IPS-18a (cell line): ENCODE data around the gene SH3PXD2A.
"Not testable (repeated sequence)": the region's sequence is repeated elsewhere in the genome, so short reads cannot be mapped to it uniquely, and the experiment has no call there.

Source experiments
- H3K27ac ChIP-seq: one replicate; pipeline ENCODE4 v1.5.1; 2013; ENCODE audit warnings: low read length
- H3K27me3 ChIP-seq: one replicate; pipeline ENCODE4 v1.6.1; 2013; ENCODE audit warnings: mild to moderate bottlenecking, low read length; ENCODE audit not compliant: control insufficient read depth, insufficient read depth
- H3K36me3 ChIP-seq: one replicate; pipeline ENCODE4 v1.6.1; 2013; ENCODE audit warnings: low read depth, low read length; ENCODE audit not compliant: control insufficient read depth
- H3K4me1 ChIP-seq: one replicate; pipeline ENCODE4 v1.6.1; 2013; ENCODE audit warnings: low read depth, low read length; ENCODE audit not compliant: control insufficient read depth
- H3K4me3 ChIP-seq: one replicate; pipeline ENCODE4 v1.5.1; 2013; ENCODE audit warnings: low read length
- H3K9ac ChIP-seq: one replicate; pipeline ENCODE4 v1.6.1; 2013; ENCODE audit warnings: mild to moderate bottlenecking, low read length, moderate library complexity
- H3K9me3 ChIP-seq: one replicate; pipeline ENCODE4 v1.6.1; 2013; ENCODE audit warnings: low read depth, low read length; ENCODE audit not compliant: control insufficient read depth

SH3PXD2A gene

GRCh38 chr10:103780242-103781149, 74.9 kb downstream of the SH3PXD2A start:
- no peaks in the 10 kb centered on the region for H3K9me3 ChIP-seq
- no peak overlapping the region for H3K27ac ChIP-seq
- no peaks in the 10 kb centered on the region for H3K36me3 ChIP-seq

DNA sequence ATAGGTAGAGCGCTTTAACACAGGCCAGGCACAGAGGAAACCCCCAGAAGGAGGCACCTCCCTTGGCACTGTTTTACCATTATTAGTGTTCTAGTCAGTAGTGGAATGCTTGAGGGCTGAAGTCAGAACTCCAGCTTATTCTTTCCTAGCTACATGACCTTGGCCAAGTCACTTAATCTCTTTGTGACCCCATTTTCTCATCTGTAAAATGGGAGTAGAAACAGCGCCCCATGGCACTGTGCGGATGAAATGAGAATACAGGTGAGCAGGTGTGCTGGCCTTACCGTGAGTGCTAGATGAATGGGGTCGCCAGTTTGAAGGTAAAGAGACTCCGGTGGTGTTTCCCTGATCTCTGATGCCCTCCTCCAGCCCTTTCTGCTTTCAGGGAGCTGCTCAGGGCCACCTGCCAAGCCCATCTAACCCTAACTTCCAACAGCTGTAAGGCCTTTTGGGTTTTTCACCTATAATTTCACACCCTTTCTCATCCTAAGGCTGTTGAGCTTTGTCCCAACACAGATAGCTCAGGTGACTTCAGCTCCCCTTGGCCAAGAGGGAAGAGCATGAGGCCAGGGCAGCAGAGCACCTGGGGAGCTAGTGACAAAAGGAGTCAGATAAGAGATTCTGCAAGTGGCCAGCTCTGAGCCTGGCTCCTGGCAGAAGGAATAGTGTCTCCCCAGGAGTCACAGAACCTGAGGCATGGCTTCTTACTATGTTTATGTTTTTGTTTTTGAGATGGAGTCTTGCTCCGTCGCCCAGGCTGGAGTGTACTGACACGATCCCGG, 76.8 kb downstream of the SH3PXD2A start:
- H3K36me3 ChIP-seq, result no peaks in the 10 kb centered on the region

More at GRCh38 chr10:103780242-103781149, 74.9 kb downstream of the SH3PXD2A start:
- no peak overlapping the region for H3K9ac ChIP-seq
- H3K4me3 ChIP-seq, result no peak overlapping the region
- H3K27me3 ChIP-seq, result no peaks in the 10 kb centered on the region
- H3K4me1 ChIP-seq, result no peaks in the 10 kb centered on the region

DNA sequence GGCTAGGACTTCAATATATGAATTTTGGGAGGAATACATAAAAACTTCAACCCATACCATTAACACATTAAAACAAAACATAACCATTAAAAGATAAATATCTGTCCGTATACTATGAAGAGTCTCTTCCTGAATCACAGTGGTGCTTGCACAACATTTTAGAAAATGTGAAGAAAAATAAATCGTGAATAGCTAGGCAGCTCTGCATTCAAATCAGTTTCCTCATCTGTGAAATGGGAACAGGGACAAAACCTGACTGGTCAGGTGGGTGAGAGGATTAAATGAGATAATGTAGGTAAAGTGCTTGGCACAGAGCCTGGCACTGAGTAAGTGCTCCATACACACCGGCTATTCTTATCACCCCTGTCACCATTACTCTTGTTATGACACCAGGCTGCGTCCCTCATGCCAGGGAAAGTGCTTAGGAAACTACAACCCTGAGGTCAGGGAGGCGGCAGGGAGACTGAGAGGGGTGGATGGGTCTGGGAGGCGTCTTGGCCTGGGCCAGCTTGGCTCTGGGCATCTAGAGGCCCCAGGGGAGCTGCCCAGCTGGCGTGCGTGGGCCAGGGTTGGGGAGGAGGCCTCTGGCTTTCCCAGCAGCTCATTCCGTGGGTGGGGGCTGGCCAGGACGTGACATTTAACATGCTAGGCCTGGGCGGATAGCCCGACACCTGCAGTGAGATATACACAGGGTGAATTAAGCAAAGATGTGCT, 78.3 kb downstream of the SH3PXD2A start:
- H3K36me3 ChIP-seq, result no peaks in the 10 kb centered on the region
- H3K27ac ChIP-seq, result no peak overlapping the region
- no peaks in the 10 kb centered on the region for H3K9me3 ChIP-seq
- no peak overlapping the region for H3K9ac ChIP-seq
- H3K4me3 ChIP-seq, result no peak overlapping the region
- no peaks in the 10 kb centered on the region for H3K4me1 ChIP-seq
- H3K27me3 ChIP-seq, result no peaks in the 10 kb centered on the region

More for the DNA sequence above, 76.8 kb downstream of the SH3PXD2A start:
- Histone ChIP-seq H3K4me1 (no peaks in the 10 kb centered on the region), H3K27me3 (no peaks in the 10 kb centered on the region), H3K9me3 (no peaks in the 10 kb centered on the region), H3K27ac (no peak overlapping the region), H3K4me3 (no peak overlapping the region), H3K9ac (no peak overlapping the region)

- Histone ChIP-seq H3K36me3 (no peaks in the 10 kb centered on the region), H3K4me1 (peaks cover 4% of the 10 kb centered on the region), H3K9me3 (no peaks in the 10 kb centered on the region), H3K27me3 (no peaks in the 10 kb centered on the region), H3K4me3 (no peak overlapping the region), H3K27ac (no peak overlapping the region), H3K9ac (no peak overlapping the region)
Measured at GRCh38 chr10:103775776-103776175, 79.6 kb downstream of the SH3PXD2A start.

GRCh38 chr10:103772846-103773245, 82.5 kb downstream of the SH3PXD2A start:
- not testable (repeated sequence) for H3K27ac ChIP-seq, H3K36me3 ChIP-seq, H3K27me3 ChIP-seq, H3K9me3 ChIP-seq
- H3K4me3 ChIP-seq, result peak overlapping the region; percentile 72
- H3K4me1 ChIP-seq, result peaks cover 12% of the 10 kb centered on the region
- peak overlapping the region; percentile 65 for H3K9ac ChIP-seq

GRCh38 chr10:103772096-103772845, 83.1 kb downstream of the SH3PXD2A start:
- H3K27me3 ChIP-seq, result no peaks in the 10 kb centered on the region
- peak overlapping the region; percentile 65 for H3K9ac ChIP-seq
- H3K4me1 ChIP-seq, result peaks cover 14% of the 10 kb centered on the region
- H3K27ac ChIP-seq, result peak overlapping the region; percentile 62
- H3K36me3 ChIP-seq, result no peaks in the 10 kb centered on the region
- H3K9me3 ChIP-seq, result no peaks in the 10 kb centered on the region
- H3K4me3 ChIP-seq, result peak overlapping the region; percentile 72

- H3K4me3 ChIP-seq, result no peak overlapping the region
- H3K9me3 ChIP-seq, result no peaks in the 10 kb centered on the region
- H3K4me1 ChIP-seq, result peaks cover 21% of the 10 kb centered on the region
- H3K9ac ChIP-seq, result no peak overlapping the region
- H3K27ac ChIP-seq, result no peak overlapping the region
- no peaks in the 10 kb centered on the region for H3K36me3 ChIP-seq
- H3K27me3 ChIP-seq, result no peaks in the 10 kb centered on the region
Measured at GRCh38 chr10:103770139-103770538, 85.2 kb downstream of the SH3PXD2A start.

DNA sequence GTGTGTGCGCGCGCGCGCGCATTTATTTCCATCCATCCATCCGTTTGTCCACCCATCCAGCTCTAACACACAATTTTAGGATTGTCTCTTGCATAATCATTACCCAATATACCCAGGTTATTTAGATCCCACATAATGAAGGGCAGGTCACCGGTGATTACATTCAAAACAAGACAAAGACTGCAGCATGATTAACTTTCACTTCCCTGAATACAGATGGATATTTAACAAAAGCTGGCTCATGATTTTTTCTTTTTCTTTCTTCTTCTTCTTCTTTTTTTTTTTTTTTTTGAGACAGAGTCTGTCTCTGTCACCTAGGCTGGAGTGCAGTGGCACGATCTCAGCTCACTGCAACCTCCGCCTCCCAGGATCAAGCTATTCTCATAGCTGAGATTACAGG, 86.2 kb downstream of the SH3PXD2A start:
- H3K27ac ChIP-seq, result no peak overlapping the region
- peaks cover 21% of the 10 kb centered on the region for H3K4me1 ChIP-seq
- no peaks in the 10 kb centered on the region for H3K27me3 ChIP-seq
- H3K9me3 ChIP-seq, result no peaks in the 10 kb centered on the region
- no peak overlapping the region for H3K9ac ChIP-seq
- H3K36me3 ChIP-seq, result no peaks in the 10 kb centered on the region
- H3K4me3 ChIP-seq, result no peak overlapping the region

DNA sequence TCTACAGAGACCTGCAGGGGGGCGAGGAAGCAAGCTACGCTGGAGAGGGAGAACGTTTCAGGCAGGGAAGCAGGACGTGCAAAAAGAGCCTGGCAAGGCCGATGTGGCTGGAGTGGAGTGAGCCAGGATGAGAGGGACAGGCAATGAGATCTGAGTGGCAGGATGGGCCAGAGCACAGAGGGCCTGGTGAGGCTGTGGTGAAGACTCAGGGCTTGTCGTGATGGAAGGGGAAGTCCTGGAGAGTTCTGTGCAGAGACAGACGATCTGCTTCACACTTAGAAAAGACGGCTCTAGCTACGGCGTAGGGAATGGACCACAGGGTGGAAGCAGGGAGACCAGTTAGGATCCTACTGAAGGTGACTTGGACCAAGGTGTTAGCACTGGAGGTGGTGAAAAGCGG, 87.0 kb downstream of the SH3PXD2A start:
- no peaks in the 10 kb centered on the region for H3K27me3 ChIP-seq
- H3K36me3 ChIP-seq, result no peaks in the 10 kb centered on the region
- no peak overlapping the region for H3K4me3 ChIP-seq
- no peak overlapping the region for H3K9ac ChIP-seq
- H3K9me3 ChIP-seq, result no peaks in the 10 kb centered on the region
- no peak overlapping the region for H3K27ac ChIP-seq
- peaks cover 21% of the 10 kb centered on the region for H3K4me1 ChIP-seq

DNA sequence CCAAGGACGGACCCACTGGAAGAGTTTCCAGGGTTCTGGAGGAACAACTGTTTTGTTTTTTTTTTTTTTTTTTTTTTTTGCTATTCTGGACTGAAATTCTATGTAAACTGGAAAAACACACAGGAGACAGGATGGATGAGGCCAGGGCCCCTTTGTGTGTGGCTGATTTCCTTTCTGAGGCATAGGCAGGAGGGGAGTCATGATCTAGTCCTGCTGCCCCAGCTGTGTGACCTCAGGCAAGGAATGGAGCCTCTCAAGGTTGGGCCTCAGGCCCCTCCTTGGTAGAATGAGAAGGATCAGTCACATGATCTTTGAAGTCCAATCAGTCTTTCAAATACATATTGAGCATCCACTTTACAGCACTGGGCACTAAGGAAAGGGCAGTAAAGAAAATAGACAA, 87.6 kb downstream of the SH3PXD2A start:
- H3K36me3 ChIP-seq, result no peaks in the 10 kb centered on the region
- no peak overlapping the region for H3K4me3 ChIP-seq
- H3K27ac ChIP-seq, result no peak overlapping the region
- H3K27me3 ChIP-seq, result no peaks in the 10 kb centered on the region
- H3K9ac ChIP-seq, result no peak overlapping the region
- no peaks in the 10 kb centered on the region for H3K9me3 ChIP-seq
- peaks cover 21% of the 10 kb centered on the region for H3K4me1 ChIP-seq
